HepG2 (cell line): ENCODE measurements around the gene ACSL1. TPM values are rescaled to one million over a fixed set of nuclear protein-coding genes. Genes with fewer than 3 reads are reported as not detected.
A peak's percentile ranks its signal among the peaks of the same experiment; 100 is the strongest.

Experiments
- KDM6A ChIP-seq: IDR thresholded peaks from 2 replicates; pipeline ENCODE4 v1.6.1; 2016; ENCODE audit warnings: low read depth
- MTA1 ChIP-seq: sonication (generic); formaldehyde crosslinking; IDR thresholded peaks from 2 replicates; pipeline ENCODE4 v1.4.0; 2020; ENCODE audit warnings: missing genetic modification reagents, mild to moderate bottlenecking, borderline replicate concordance
- ONECUT2 ChIP-seq: sonication (generic); formaldehyde crosslinking; IDR thresholded peaks from 2 replicates; pipeline ENCODE4 v1.4.0; 2020; ENCODE audit warnings: missing genetic modification reagents
- ZNF670 ChIP-seq: sonication (generic); formaldehyde crosslinking; IDR thresholded peaks from 2 replicates; pipeline ENCODE4 v1.8.0; 2022; ENCODE audit warnings: mild to moderate bottlenecking, missing genetic modification reagents, borderline replicate concordance
- ZNF784 ChIP-seq: sonication (generic); formaldehyde crosslinking; IDR thresholded peaks from 2 replicates; pipeline ENCODE4 v1.5.1; 2020; ENCODE audit warnings: missing genetic modification reagents, mild to moderate bottlenecking, borderline replicate concordance
- ZSCAN9 ChIP-seq: IDR thresholded peaks from 2 replicates; pipeline ENCODE4 v1.6.1; 2016; ENCODE audit warnings: borderline replicate concordance
- polyA plus RNA-seq, 8 experiments: library from polyadenylated mRNA; depleted of rRNA in 3 of 8; stranded (reverse) in 7 of 8; unstranded in 1 of 8; fragments of >200 nt; fragmentation: Illumina TruSeq in 4 of 8; extraction: Trizol in 4 of 8; gene quantifications; 2 replicates each; pipeline versions ENCODE4 v1.2.1 to v1.2.3, GENCODE V29; 2011 to 2016; ENCODE audit warnings: low read depth in 4 of 8, missing spikeins in 1 of 8, mixed read lengths in 1 of 8; ENCODE audit not compliant: insufficient read depth in 1 of 8
- total RNA-seq, 5 experiments: library from RNA; depleted of rRNA; stranded (reverse); fragments of >200 nt; fragmentation: Illumina TruSeq; extraction: Trizol; gene quantifications; 2 replicates each; pipeline ENCODE4 v1.2.3, GENCODE V29; 2016; ENCODE audit warnings: low read depth in 1 of 5
- TF ChIP-seq, protein P1 (sequence below): sonication (generic); formaldehyde crosslinking; IDR thresholded peaks from 2 replicates; pipeline ENCODE4 v1.8.0; 2022; ENCODE audit warnings: missing genetic modification reagents, low read depth, mild to moderate bottlenecking, borderline replicate concordance
- TF ChIP-seq, protein P2 (sequence below): sonication (generic); formaldehyde crosslinking; IDR thresholded peaks from 2 replicates; pipeline ENCODE4 v1.4.0; 2020; ENCODE audit warnings: missing genetic modification reagents, borderline replicate concordance
- TF ChIP-seq, protein P3 (sequence below), 2 experiments: sonication (generic) in 1 of 2; formaldehyde crosslinking in 1 of 2; IDR thresholded peaks; 2 replicates each; pipeline versions ENCODE4 v1.4.0 to v1.6.1; 2016 to 2020; ENCODE audit warnings: borderline replicate concordance in 1 of 2, low read depth in 1 of 2, mild to moderate bottlenecking in 1 of 2, missing genetic modification reagents in 1 of 2
- TF ChIP-seq, protein P4 (sequence below): sonication (generic); formaldehyde crosslinking; IDR thresholded peaks from 2 replicates; pipeline ENCODE4 v1.5.1; 2020; ENCODE audit warnings: mild to moderate bottlenecking, missing genetic modification reagents, borderline replicate concordance

ACSL1 gene
- total and polyA plus RNA-seq, 2 of the 13 experiments (the other 11 are each of a cell fraction or from before 2014, with no cell fraction given): 10.0 to 29.8 TPM

GRCh38 chr4:184838249-184839074 lies 12.7 kb upstream of the ACSL1 start (continued):
- TF ChIP-seq, protein P1, sequence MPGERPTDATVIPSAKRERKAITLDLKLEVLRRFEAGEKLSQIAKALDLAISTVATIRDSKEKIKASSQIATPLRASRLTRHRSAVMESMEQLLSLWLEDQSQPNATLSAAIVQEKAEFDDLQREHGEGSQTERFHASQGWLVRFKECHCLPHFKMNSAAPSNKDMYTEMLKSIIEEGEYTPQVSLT (CRISPR knock-in tag): no peak
- TF ChIP-seq ZNF784 (CRISPR knock-in tag) (peak; percentile 65; the same call in 1 of the 2 replicates), MTA1 (CRISPR knock-in tag) (no peak), KDM6A (CRISPR knock-in tag) (peak; percentile 59), ZNF670 (CRISPR knock-in tag) (no peak), ONECUT2 (CRISPR knock-in tag) (no peak), ZSCAN9 (CRISPR knock-in tag) (no peak)
- TF ChIP-seq, protein P2, sequence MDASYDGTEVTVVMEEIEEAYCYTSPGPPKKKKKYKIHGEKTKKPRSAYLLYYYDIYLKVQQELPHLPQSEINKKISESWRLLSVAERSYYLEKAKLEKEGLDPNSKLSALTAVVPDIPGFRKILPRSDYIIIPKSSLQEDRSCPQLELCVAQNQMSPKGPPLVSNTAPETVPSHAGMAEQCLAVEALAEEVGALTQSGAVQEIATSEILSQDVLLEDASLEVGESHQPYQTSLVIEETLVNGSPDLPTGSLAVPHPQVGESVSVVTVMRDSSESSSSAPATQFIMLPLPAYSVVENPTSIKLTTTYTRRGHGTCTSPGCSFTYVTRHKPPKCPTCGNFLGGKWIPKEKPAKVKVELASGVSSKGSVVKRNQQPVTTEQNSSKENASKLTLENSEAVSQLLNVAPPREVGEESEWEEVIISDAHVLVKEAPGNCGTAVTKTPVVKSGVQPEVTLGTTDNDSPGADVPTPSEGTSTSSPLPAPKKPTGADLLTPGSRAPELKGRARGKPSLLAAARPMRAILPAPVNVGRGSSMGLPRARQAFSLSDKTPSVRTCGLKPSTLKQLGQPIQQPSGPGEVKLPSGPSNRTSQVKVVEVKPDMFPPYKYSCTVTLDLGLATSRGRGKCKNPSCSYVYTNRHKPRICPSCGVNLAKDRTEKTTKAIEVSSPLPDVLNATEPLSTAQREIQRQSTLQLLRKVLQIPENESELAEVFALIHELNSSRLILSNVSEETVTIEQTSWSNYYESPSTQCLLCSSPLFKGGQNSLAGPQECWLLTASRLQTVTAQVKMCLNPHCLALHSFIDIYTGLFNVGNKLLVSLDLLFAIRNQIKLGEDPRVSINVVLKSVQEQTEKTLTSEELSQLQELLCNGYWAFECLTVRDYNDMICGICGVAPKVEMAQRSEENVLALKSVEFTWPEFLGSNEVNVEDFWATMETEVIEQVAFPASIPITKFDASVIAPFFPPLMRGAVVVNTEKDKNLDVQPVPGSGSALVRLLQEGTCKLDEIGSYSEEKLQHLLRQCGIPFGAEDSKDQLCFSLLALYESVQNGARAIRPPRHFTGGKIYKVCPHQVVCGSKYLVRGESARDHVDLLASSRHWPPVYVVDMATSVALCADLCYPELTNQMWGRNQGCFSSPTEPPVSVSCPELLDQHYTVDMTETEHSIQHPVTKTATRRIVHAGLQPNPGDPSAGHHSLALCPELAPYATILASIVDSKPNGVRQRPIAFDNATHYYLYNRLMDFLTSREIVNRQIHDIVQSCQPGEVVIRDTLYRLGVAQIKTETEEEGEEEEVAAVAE (CRISPR knock-in tag): 0 out of 2 replicates have a peak, but pooled peaks have one; percentile 7
- TF ChIP-seq, protein P3, sequence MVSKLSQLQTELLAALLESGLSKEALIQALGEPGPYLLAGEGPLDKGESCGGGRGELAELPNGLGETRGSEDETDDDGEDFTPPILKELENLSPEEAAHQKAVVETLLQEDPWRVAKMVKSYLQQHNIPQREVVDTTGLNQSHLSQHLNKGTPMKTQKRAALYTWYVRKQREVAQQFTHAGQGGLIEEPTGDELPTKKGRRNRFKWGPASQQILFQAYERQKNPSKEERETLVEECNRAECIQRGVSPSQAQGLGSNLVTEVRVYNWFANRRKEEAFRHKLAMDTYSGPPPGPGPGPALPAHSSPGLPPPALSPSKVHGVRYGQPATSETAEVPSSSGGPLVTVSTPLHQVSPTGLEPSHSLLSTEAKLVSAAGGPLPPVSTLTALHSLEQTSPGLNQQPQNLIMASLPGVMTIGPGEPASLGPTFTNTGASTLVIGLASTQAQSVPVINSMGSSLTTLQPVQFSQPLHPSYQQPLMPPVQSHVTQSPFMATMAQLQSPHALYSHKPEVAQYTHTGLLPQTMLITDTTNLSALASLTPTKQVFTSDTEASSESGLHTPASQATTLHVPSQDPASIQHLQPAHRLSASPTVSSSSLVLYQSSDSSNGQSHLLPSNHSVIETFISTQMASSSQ (IDR thresholded peaks at IDR 0.05; ENCODE audit: low read depth): 0 out of 2 replicates have a peak, but pooled peaks have one; percentile 45
- TF ChIP-seq, protein P3 (CRISPR knock-in tag; IDR thresholded peaks at IDR 0.05; ENCODE audit: borderline replicate concordance): peak; percentile 38; the same call in 1 of the 2 replicates
- TF ChIP-seq, protein P4, sequence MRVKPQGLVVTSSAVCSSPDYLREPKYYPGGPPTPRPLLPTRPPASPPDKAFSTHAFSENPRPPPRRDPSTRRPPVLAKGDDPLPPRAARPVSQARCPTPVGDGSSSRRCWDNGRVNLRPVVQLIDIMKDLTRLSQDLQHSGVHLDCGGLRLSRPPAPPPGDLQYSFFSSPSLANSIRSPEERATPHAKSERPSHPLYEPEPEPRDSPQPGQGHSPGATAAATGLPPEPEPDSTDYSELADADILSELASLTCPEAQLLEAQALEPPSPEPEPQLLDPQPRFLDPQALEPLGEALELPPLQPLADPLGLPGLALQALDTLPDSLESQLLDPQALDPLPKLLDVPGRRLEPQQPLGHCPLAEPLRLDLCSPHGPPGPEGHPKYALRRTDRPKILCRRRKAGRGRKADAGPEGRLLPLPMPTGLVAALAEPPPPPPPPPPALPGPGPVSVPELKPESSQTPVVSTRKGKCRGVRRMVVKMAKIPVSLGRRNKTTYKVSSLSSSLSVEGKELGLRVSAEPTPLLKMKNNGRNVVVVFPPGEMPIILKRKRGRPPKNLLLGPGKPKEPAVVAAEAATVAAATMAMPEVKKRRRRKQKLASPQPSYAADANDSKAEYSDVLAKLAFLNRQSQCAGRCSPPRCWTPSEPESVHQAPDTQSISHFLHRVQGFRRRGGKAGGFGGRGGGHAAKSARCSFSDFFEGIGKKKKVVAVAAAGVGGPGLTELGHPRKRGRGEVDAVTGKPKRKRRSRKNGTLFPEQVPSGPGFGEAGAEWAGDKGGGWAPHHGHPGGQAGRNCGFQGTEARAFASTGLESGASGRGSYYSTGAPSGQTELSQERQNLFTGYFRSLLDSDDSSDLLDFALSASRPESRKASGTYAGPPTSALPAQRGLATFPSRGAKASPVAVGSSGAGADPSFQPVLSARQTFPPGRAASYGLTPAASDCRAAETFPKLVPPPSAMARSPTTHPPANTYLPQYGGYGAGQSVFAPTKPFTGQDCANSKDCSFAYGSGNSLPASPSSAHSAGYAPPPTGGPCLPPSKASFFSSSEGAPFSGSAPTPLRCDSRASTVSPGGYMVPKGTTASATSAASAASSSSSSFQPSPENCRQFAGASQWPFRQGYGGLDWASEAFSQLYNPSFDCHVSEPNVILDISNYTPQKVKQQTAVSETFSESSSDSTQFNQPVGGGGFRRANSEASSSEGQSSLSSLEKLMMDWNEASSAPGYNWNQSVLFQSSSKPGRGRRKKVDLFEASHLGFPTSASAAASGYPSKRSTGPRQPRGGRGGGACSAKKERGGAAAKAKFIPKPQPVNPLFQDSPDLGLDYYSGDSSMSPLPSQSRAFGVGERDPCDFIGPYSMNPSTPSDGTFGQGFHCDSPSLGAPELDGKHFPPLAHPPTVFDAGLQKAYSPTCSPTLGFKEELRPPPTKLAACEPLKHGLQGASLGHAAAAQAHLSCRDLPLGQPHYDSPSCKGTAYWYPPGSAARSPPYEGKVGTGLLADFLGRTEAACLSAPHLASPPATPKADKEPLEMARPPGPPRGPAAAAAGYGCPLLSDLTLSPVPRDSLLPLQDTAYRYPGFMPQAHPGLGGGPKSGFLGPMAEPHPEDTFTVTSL (CRISPR knock-in tag): peak; percentile 85; the same call in 1 of the 2 replicates
